Activated T-helper 1 cell treated with anti-CD3 and anti-CD28 coated beads, Interleukin-2, amount 50 U/mL, for 16 hours (primary cell): ENCODE data around the gene RUNX1.
A peak's percentile ranks its signal among the peaks of the same experiment; 100 is the strongest.

Source experiments
- DNase-seq, 2 donors: peaks; one replicate each; pipeline ENCODE4 v3.0.0-alpha.2; 2020; ENCODE audit warnings: low read depth in 1 of 2, low spot score in 1 of 2

The RUNX1 gene

GRCh38 chr21:35048706-35049617 lies at the start of gene RUNX1:
Gene RUNX1 (minus strand): TSS chr21:35049302.
- peak; percentile 38 to 63 for DNase-seq

DNA sequence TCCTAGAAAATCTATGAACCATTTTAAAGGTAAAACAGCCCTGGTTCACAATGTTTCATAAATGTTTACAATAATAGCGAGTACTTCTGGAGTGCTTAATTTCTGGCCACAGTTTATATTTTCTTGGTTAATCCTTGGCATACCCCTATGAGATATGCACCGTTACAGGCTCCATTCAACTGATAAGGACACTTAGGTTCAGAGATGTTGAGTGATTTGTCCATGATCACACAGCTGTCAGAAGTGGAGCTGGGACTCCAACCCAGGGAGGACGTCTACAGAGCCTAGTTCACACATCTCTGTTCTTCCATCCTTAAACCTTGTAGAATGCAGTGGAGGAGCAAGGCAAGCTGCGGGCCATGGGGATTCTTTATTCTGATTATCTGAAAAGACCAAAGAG lies 48.4 kb upstream of the RUNX1 start:
- no peak for DNase-seq

- no peak for DNase-seq
Observed at GRCh38 chr21:35096959-35097358, 47.9 kb upstream of the RUNX1 start.

GRCh38 chr21:35095859-35096291 lies 46.8 kb upstream of the RUNX1 start:
- DNase-seq = no peak

- no peak for DNase-seq
Observed at GRCh38 chr21:35093514-35093913, 44.4 kb upstream of the RUNX1 start.

DNA sequence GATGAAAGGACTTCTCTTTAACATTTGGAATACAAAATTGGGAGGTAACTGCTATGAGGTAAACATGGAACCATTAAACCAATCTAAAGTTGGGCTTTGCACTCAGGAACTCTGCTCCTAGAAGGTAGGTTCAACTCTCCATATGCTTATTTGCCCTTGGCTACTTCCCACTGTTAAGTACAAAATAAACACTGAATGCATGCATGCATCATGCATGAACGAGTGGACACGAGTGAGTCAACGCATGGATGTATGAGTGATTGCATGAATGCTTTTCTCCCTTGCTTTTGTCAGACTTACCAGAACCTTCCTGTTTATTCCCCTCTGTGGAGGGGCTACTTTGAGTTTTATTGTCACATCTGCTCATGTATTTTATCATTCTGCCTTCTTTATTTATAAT lies 42.4 kb upstream of the RUNX1 start:
- no peak for DNase-seq

DNA sequence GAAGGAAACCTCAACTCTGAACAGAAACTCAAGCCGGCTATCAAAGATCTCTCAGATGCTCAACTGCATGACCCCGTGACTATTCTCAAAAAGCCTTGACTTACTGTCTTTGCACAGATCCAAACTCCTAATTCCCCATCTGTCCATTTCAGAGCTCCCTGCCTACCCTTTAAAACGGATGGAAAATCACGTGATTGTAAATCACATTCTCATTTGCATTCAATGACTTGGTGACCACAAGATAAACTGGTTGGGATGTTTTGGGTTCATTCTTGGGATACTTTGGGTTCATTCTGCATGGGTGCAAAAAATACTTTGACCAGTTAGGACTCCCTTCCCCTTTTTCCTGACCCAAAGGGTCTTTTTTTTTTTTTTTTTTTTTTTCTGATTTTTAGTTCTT lies 41.3 kb upstream of the RUNX1 start:
- DNase-seq = no peak

GRCh38 chr21:35088319-35088771 lies 39.2 kb upstream of the RUNX1 start:
- no peak for DNase-seq

GRCh38 chr21:35086357-35086756 lies 37.3 kb upstream of the RUNX1 start:
- DNase-seq = no peak

DNA sequence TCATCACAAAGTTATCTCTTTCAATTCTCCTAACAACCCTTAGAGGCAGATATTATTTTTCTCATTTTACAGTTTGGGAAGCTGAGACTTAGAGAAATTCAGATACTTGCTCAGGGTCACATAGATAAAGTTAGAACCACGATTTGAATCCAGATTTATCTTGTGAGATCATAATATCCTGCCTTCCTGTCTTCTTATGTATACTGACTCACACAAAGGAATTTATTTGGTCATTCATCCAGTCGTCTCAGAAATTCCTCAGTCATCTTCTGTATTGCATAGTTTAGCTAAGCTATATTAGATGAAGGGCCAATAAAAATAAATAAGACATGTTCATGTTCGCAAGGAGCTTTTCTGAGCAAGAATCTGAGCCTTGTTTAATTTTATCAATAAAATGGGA lies 35.8 kb upstream of the RUNX1 start:
- DNase-seq = no peak

GRCh38 chr21:35083246-35083645 lies 34.1 kb upstream of the RUNX1 start:
- DNase-seq = no peak

GRCh38 chr21:35081861-35082260 lies 32.8 kb upstream of the RUNX1 start:
- no peak for DNase-seq

GRCh38 chr21:35079181-35079580 lies 30.1 kb upstream of the RUNX1 start:
- DNase-seq = no peak

GRCh38 chr21:35077975-35078374 lies 28.9 kb upstream of the RUNX1 start:
- DNase-seq = no peak

DNA sequence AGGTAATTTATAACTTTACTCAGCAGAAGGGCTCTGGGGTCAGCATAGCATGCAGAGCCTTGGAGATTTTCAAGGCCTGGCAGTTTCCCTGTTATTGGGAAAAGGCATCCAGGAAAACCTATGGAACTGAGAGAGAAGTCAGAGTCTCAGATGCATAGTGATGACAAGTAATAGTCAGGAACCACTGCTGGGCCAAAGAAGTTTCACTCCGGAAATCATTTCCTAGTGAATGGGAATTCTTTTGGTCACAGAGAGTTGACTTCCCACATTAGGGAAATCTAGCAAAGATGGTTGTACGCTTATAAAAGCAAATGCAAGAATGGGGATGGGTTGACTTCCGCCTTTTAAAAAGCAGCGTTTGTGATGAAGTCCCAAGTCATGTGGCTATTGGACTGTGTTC lies 28.4 kb upstream of the RUNX1 start:
- no peak for DNase-seq

GRCh38 chr21:35075546-35075945 lies 26.4 kb upstream of the RUNX1 start:
- DNase-seq = no peak

GRCh38 chr21:35072960-35073359 lies 23.9 kb upstream of the RUNX1 start:
- no peak for DNase-seq

- DNase-seq = no peak
Observed at GRCh38 chr21:35072557-35072956, 23.5 kb upstream of the RUNX1 start.

DNA sequence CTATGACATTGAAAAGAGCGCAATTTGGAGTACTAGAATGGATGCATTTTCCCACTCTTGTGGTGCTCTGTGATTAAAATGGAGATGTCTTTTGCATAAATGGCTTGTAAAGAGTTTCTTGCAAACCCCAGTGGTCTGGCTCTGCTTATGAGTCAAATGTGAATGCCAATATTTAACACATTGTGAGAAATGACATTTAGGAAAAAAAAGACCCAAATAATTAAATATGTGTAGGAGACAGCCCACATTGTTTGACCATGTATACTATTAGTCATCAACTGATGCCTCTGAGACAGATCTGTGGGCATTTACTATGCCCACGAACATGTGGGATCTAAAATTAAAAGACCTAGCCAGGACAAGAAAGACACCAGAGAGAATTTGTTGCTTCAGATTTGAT lies 22.2 kb upstream of the RUNX1 start:
- DNase-seq = no peak

DNA sequence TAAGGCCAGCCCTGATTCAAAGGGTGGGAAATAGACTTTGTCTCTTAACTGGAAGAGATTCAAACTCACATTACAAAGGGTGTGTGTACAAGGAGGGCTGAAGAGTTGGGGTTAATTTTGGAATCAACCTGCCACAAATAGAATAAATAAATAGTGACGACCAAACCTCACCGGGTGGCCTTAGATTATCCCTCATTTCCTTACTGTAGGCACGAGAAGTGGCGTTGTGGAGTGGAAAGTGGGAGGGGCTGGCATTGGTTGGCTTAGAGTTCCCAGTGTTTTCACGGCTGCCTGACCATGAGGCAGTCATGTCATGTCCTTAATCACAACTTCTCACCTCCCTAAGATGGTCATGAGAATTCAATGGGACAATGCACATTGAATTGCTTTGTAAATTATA lies 21.3 kb upstream of the RUNX1 start:
- no peak for DNase-seq

GRCh38 chr21:35066824-35067223 lies 17.7 kb upstream of the RUNX1 start:
- DNase-seq = no peak

GRCh38 chr21:35063428-35064172 lies 14.5 kb upstream of the RUNX1 start:
- no peak for DNase-seq
